H9 (cell line): ENCODE measurements around the gene DEFB123. TPM values are rescaled to one million over a fixed set of nuclear protein-coding genes. Genes with fewer than 3 reads are reported as not detected.
"Not testable (repeated sequence)": the region's sequence is repeated elsewhere in the genome, so short reads cannot be mapped to it uniquely, and the experiment has no call there.

ENCODE experiments used
- DNase-seq: peaks from one replicate; pipeline ENCODE4 v3.0.0-alpha.2; 2017
- H2AFZ ChIP-seq: one replicate; pipeline ENCODE4 v1.6.1; 2013; ENCODE audit warnings: mild to moderate bottlenecking, low read length, control low read depth, moderate library complexity
- H2AK5ac ChIP-seq: 2 replicates; pipeline ENCODE4 v1.6.1; 2013; ENCODE audit warnings: low read length, control low read depth, mixed read lengths; ENCODE audit not compliant: insufficient read length
- H2BK120ac ChIP-seq: one replicate; pipeline ENCODE4 v1.6.1; 2013; ENCODE audit warnings: low read depth, mild to moderate bottlenecking, low read length, control low read depth, inconsistent platforms; ENCODE audit not compliant: poor library complexity, severe bottlenecking
- H2BK12ac ChIP-seq: 2 replicates; pipeline ENCODE4 v1.6.1; 2013; ENCODE audit warnings: low read length, control low read depth, mixed read lengths, low read depth; ENCODE audit not compliant: insufficient read length
- H2BK15ac ChIP-seq: 2 replicates; pipeline ENCODE4 v1.6.1; 2013; ENCODE audit warnings: low read depth, low read length, control low read depth
- H2BK20ac ChIP-seq: one replicate; pipeline ENCODE4 v1.6.1; 2013; ENCODE audit warnings: low read depth, mild to moderate bottlenecking, low read length, control low read depth, inconsistent platforms; ENCODE audit not compliant: poor library complexity, severe bottlenecking
- H2BK5ac ChIP-seq: 2 replicates; pipeline ENCODE4 v1.6.1; 2013; ENCODE audit warnings: low read length, control low read depth, mixed read lengths; ENCODE audit not compliant: insufficient read length
- H3K14ac ChIP-seq: 2 replicates; pipeline ENCODE4 v1.6.1; 2013; ENCODE audit warnings: low read length, control low read depth; ENCODE audit not compliant: insufficient read depth
- H3K18ac ChIP-seq: 2 replicates; pipeline ENCODE4 v1.6.1; 2013; ENCODE audit warnings: low read depth, mild to moderate bottlenecking, mixed read lengths, low read length, control low read depth; ENCODE audit not compliant: insufficient read length
- H3K23ac ChIP-seq: 2 replicates; pipeline ENCODE4 v1.6.1; 2013; ENCODE audit warnings: low read length, control low read depth, mixed read lengths, low read depth; ENCODE audit not compliant: insufficient read length
- H3K23me2 ChIP-seq: 2 replicates; pipeline ENCODE4 v1.6.1; 2013; ENCODE audit warnings: low read depth, mild to moderate bottlenecking, mixed read lengths, low read length, control low read depth; ENCODE audit not compliant: insufficient read length, poor library complexity, severe bottlenecking
- H3K27ac ChIP-seq: 2 replicates; pipeline ENCODE4 v1.5.1; 2013; ENCODE audit warnings: low read length, control low read depth, mixed read lengths, low read depth; ENCODE audit not compliant: insufficient read length
- H3K27me3 ChIP-seq: 2 replicates; pipeline ENCODE4 v1.6.1; 2013; ENCODE audit warnings: low read length, control low read depth, inconsistent platforms; ENCODE audit not compliant: insufficient read depth
- H3K4ac ChIP-seq: 2 replicates; pipeline ENCODE4 v1.6.1; 2013; ENCODE audit warnings: low read depth, mild to moderate bottlenecking, control low read depth, inconsistent platforms, low read length, moderate library complexity
- H3K4me1 ChIP-seq: 2 replicates; pipeline ENCODE4 v1.6.1; 2013; ENCODE audit warnings: low read length, control low read depth, inconsistent platforms; ENCODE audit not compliant: insufficient read depth
- H3K4me2 ChIP-seq: 2 replicates; pipeline ENCODE4 v1.6.1; 2013; ENCODE audit warnings: low read length, control low read depth, mixed read lengths; ENCODE audit not compliant: insufficient read length, insufficient read depth
- H3K56ac ChIP-seq: 2 replicates; pipeline ENCODE4 v1.6.1; 2013; ENCODE audit warnings: low read depth, mild to moderate bottlenecking, mixed read lengths, low read length, control low read depth; ENCODE audit not compliant: insufficient read length
- H3K79me1 ChIP-seq: 2 replicates; pipeline ENCODE4 v1.6.1; 2013; ENCODE audit warnings: low read depth, mild to moderate bottlenecking, moderate library complexity, low read length, control low read depth, inconsistent platforms; ENCODE audit not compliant: insufficient read depth, poor library complexity, severe bottlenecking
- H3K79me2 ChIP-seq: 2 replicates; pipeline ENCODE4 v1.6.1; 2013; ENCODE audit warnings: low read length, control low read depth, inconsistent platforms; ENCODE audit not compliant: insufficient read depth
- H3K9ac ChIP-seq: 2 replicates; pipeline ENCODE4 v1.6.1; 2013; ENCODE audit warnings: low read length, control low read depth, mixed read lengths; ENCODE audit not compliant: insufficient read length; ENCODE audit errors: extremely low read depth
- H3K9me3 ChIP-seq: one replicate; pipeline ENCODE4 v1.6.1; 2013; ENCODE audit warnings: low read depth, low read length, inconsistent platforms; ENCODE audit not compliant: control insufficient read depth
- H3T11ph ChIP-seq: one replicate; pipeline ENCODE4 v1.6.1; 2013; ENCODE audit warnings: mild to moderate bottlenecking, low read length, control low read depth, inconsistent platforms
- H4K20me1 ChIP-seq: one replicate; pipeline ENCODE4 v1.6.1; 2013; ENCODE audit not compliant: control insufficient read depth, insufficient read length, insufficient read depth
- H4K5ac ChIP-seq: 2 replicates; pipeline ENCODE4 v1.6.1; 2013; ENCODE audit warnings: low read depth, mild to moderate bottlenecking, mixed read lengths, low read length, control low read depth; ENCODE audit not compliant: insufficient read length
- H4K8ac ChIP-seq: replicated peaks from 2 replicates; pipeline ENCODE4 v1.6.1; 2013; ENCODE audit warnings: low read length, control low read depth, mixed read lengths, low read depth; ENCODE audit not compliant: insufficient read length
- H4K91ac ChIP-seq: 2 replicates; pipeline ENCODE4 v1.6.1; 2013; ENCODE audit warnings: low read depth, mild to moderate bottlenecking, moderate library complexity, mixed read lengths, low read length, control low read depth; ENCODE audit not compliant: insufficient read length
- H3K27ac Mint-ChIP-seq, 3 experiments: 2 replicates in 2 of 3; 3 replicates in 1 of 3; pipeline ENCODE4 v1.8.0; 2020 to 2021; ENCODE audit warnings: mixed read lengths in 3 of 3, mild to moderate bottlenecking in 1 of 3, moderate library complexity in 1 of 3
- H3K27me3 Mint-ChIP-seq: 2 replicates; pipeline ENCODE4 v1.8.0; 2021; ENCODE audit warnings: low read depth, mild to moderate bottlenecking, moderate library complexity, mixed read lengths
- H3K36me3 Mint-ChIP-seq, 3 experiments: 2 replicates in 2 of 3; 3 replicates in 1 of 3; pipeline ENCODE4 v1.8.0; 2020 to 2021; ENCODE audit warnings: low read depth in 3 of 3, mixed read lengths in 3 of 3; ENCODE audit not compliant: insufficient read depth in 1 of 3
- H3K4me1 Mint-ChIP-seq, 2 experiments: 2 replicates each; pipeline ENCODE4 v1.8.0; 2020; ENCODE audit warnings: mixed read lengths in 2 of 2
- H3K4me3 Mint-ChIP-seq, 2 experiments: 2 replicates in 1 of 2; 3 replicates in 1 of 2; pipeline ENCODE4 v1.8.0; 2020 to 2021; ENCODE audit warnings: mild to moderate bottlenecking in 2 of 2, mixed read lengths in 2 of 2, moderate library complexity in 1 of 2
- H3K9me3 Mint-ChIP-seq, 2 experiments: 2 replicates in 1 of 2; 3 replicates in 1 of 2; pipeline ENCODE4 v1.8.0; 2020; ENCODE audit warnings: mild to moderate bottlenecking in 2 of 2, mixed read lengths in 2 of 2, moderate library complexity in 1 of 2
- WGBS: extraction: QIAGEN DNeasy Blood & Tissue Kit; methylation state at CpG from one replicate; pipeline ENCODE4 v1.1.7; 2013; ENCODE audit warnings: missing lambda C conversion rate, low lambda C conversion rate, mixed read lengths; ENCODE audit not compliant: insufficient read length; ENCODE audit errors: extremely low coverage; 5-methylcytosine and 5-hydroxymethylcytosine counted together
- total RNA-seq: library from RNA; stranded (reverse); gene quantifications from 2 replicates; pipeline ENCODE4 v1.2.1, GENCODE V29; 2021

The DEFB123 gene
- total RNA-seq, 1 experiment from 2014 or later = not detected

- not testable (repeated sequence) for H2BK5ac ChIP-seq, H3K4ac ChIP-seq, H3K27me3 ChIP-seq, H3K18ac ChIP-seq, H3K23me2 ChIP-seq, H3K27ac Mint-ChIP-seq, H3T11ph ChIP-seq, H3K4me1 ChIP-seq, H4K5ac ChIP-seq, H3K4me1 Mint-ChIP-seq, H3K27ac ChIP-seq, H3K79me2 ChIP-seq, H4K20me1 ChIP-seq, H3K9ac ChIP-seq, H3K27me3 Mint-ChIP-seq, H4K8ac ChIP-seq, H2AFZ ChIP-seq, H3K4me3 Mint-ChIP-seq, H3K79me1 ChIP-seq, H2BK20ac ChIP-seq, DNase-seq, H3K56ac ChIP-seq, H2BK15ac ChIP-seq, H2BK120ac ChIP-seq, H2AK5ac ChIP-seq, H3K23ac ChIP-seq, H3K4me2 ChIP-seq, H3K14ac ChIP-seq, H4K91ac ChIP-seq, H2BK12ac ChIP-seq
- Mint-ChIP-seq H3K9me3 (peaks cover 59 to 67% of the 10 kb centered on the region in 2 experiments), H3K36me3 (peaks cover 0 to 26% (median 5%) of the 10 kb centered on the region in 3 experiments; a peak in 5 of 7 replicates)
- no CpG with 5 or more reads among the region's 31 CpGs for WGBS
- H3K9me3 ChIP-seq = peaks cover 34% of the 10 kb centered on the region
Measured at GRCh38 chr20:31427576-31427975, 12.9 kb upstream of the DEFB123 start.
